ENCODE measurements around the gene MTIF3.

DNA sequence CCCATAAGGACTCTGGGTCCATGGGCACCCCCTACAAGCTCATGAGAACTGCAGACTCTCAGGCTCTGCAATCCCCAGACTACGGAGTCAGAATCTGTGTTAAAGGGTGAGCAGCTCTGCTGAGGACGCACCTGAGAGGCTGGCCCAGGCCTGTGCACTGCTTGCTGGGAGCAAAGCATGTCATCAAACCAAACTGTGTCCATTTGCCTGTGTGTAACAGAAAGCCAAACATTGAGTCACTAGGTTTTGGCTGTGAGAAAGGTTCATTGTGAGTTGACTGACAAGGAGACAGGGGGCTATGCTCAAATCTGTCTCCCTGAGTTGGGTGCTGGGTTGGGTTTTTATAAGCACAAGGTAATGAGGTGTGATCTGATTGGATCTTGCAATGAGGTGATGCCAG lies 22.1 kb upstream of the MTIF3 start:
- TF ChIP-seq, protein P1, sequence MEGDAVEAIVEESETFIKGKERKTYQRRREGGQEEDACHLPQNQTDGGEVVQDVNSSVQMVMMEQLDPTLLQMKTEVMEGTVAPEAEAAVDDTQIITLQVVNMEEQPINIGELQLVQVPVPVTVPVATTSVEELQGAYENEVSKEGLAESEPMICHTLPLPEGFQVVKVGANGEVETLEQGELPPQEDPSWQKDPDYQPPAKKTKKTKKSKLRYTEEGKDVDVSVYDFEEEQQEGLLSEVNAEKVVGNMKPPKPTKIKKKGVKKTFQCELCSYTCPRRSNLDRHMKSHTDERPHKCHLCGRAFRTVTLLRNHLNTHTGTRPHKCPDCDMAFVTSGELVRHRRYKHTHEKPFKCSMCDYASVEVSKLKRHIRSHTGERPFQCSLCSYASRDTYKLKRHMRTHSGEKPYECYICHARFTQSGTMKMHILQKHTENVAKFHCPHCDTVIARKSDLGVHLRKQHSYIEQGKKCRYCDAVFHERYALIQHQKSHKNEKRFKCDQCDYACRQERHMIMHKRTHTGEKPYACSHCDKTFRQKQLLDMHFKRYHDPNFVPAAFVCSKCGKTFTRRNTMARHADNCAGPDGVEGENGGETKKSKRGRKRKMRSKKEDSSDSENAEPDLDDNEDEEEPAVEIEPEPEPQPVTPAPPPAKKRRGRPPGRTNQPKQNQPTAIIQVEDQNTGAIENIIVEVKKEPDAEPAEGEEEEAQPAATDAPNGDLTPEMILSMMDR (IDR thresholded peaks at IDR 0.05; ENCODE audit: insufficient read depth, low read depth, low read length) = no peak
- TF ChIP-seq EZH2 (IDR thresholded peaks at IDR 0.05; ENCODE audit: insufficient read depth, low read length) = no peak

Data from astrocyte (in vitro differentiated cells and primary cell).